Stomach (tissue), 9 donors: ENCODE data around the gene COG6. TPM values are rescaled to one million over a fixed set of nuclear protein-coding genes. Genes with fewer than 3 reads are reported as not detected.
A peak's percentile ranks its signal among the peaks of the same experiment; 100 is the strongest.

Experiments used
- DNase-seq, 2 donors: peaks; one replicate each; pipeline versions ENCODE4 v3.0.0 to v3.0.0-alpha.2; 2013 to 2019
- H3K27ac ChIP-seq, 5 donors: fragments of 200-600 bp in 4 of 5; sonication (generic) in 4 of 5; one replicate each; pipeline ENCODE4 v1.5.1; 2013 to 2019; ENCODE audit warnings: mild to moderate bottlenecking in 1 of 5, moderate library complexity in 1 of 5
- H3K27me3 ChIP-seq, 3 donors: fragments of 200-600 bp; sonication (generic); one replicate each; pipeline ENCODE4 v1.5.1; 2017 to 2019; ENCODE audit warnings: mixed run types in 1 of 3
- H3K36me3 ChIP-seq, 4 donors: fragments of 200-600 bp; sonication (generic); 1 replicate in 3 of 4; 2 replicates in 1 of 4; pipeline ENCODE4 v1.5.1; 2016 to 2019
- H3K4me1 ChIP-seq, 4 donors: fragments of 200-600 bp; sonication (generic); one replicate each; pipeline ENCODE4 v1.5.1; 2016 to 2019
- H3K4me3 ChIP-seq, 4 donors: fragments of 200-600 bp; sonication (generic) in 3 of 4; one replicate each; pipeline ENCODE4 v1.5.1; 2016 to 2019; ENCODE audit warnings: mild to moderate bottlenecking in 1 of 4
- H3K9me3 ChIP-seq, 4 donors: fragments of 200-600 bp; sonication (generic); one replicate each; pipeline ENCODE4 v1.5.1; 2016 to 2019
- EP300 ChIP-seq: sonication (generic); formaldehyde crosslinking; IDR thresholded peaks from one replicate; pipeline ENCODE4 v1.6.1; 2017; ENCODE audit warnings: antibody characterized with exemption
- POLR2A ChIP-seq, 4 donors: fragments of 450-650 bp; IDR thresholded peaks; one replicate each; pipeline ENCODE4 v1.6.1; 2016; ENCODE audit warnings: antibody characterized with exemption in 4 of 4, control low read depth in 2 of 4, mild to moderate bottlenecking in 1 of 4, moderate library complexity in 1 of 4
- POLR2AphosphoS5 ChIP-seq, 3 donors: sonication (generic); formaldehyde crosslinking; IDR thresholded peaks; one replicate each; pipeline ENCODE4 v1.6.1; 2016; ENCODE audit warnings: antibody characterized with exemption in 3 of 3
- WGBS, 5 donors: extraction: QIAGEN DNeasy Blood & Tissue Kit in 3 of 5; methylation state at CpG; one replicate each; pipeline versions ENCODE4 v1.1.5 to v1.1.7; 2013 to 2018; 5-methylcytosine and 5-hydroxymethylcytosine counted together
- intact Hi-C: fragments of 100-400 bp; cut with DNase I; formaldehyde crosslinking; loops from one replicate; pipeline ENCODE4 v1.15.1; 2023; ENCODE audit warnings: low total_unique reads
- polyA plus RNA-seq, 3 donors: library from polyadenylated mRNA; stranded (reverse); fragments of 200-250 nt; gene quantifications; one replicate each; pipeline ENCODE4 v1.2.3, GENCODE V29; 2013
- total RNA-seq, 5 donors: library from RNA; depleted of rRNA; stranded (reverse); fragments of >200 nt; gene quantifications; one replicate each; pipeline versions ENCODE4 v1.1.0 to v1.2.3, GENCODE V29; 2014 to 2016
- TF ChIP-seq, protein P1 (sequence below), 7 experiments: fragments of 450-650 bp in 4 of 7; fragments of 200-600 bp in 3 of 7; sonication (generic) in 3 of 7; IDR thresholded peaks; one replicate each; pipeline ENCODE4 v1.5.1; 2016 to 2019; ENCODE audit warnings: antibody characterized with exemption in 7 of 7, control low read depth in 2 of 7, mild to moderate bottlenecking in 1 of 7
- donor health status: healthy with polysubstance abuse.
- donor health status: Bipolar disorder and iron deficiency.
- donor health status: healthy.

The COG6 gene
- total and polyA plus RNA-seq, 8 donors: 6.5 to 42.4 (median 9.0) TPM

DNA sequence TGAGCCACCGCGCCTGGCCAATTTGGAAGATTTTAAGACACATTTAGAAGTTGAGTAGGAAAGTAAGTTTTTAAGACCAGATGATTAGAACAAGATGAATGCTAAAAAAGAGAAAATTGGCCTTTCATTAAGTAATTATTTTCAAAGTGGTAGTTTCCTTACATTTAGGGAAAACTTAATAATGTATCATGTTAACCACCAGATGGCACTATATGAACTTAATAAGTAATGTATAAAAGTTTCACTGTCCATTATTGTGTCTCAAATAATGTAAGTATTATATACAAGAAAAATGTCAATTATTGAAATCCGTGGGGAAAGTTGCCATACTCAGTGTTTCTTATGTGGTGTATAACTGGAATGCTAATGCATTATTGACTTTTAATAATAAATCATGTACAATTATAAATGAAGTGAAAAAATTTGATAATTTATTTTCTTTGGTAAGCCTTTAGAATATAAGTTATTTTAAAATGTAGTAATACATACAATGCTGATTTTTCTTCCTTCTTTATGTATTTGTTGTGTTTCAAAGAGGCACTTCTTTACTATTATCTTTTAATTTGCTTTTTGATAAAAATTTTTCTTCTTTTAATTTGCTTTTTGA lies 29.2 kb downstream of the COG6 start:
- Histone ChIP-seq H3K27me3 (no peaks in the 10 kb centered on the region), H3K36me3 (peaks cover 0 to 59% (median 48%) of the 10 kb centered on the region in 4 donors), H3K4me3 (no peak overlapping the region), H3K4me1 (peaks cover 0 to 5% (median 2%) of the 10 kb centered on the region in 4 donors), H3K27ac (no peak overlapping the region), H3K9me3 (no peaks in the 10 kb centered on the region)
- WGBS, 5 donors: 64 to 73% (median 71%) methylated on average over 3 of the region's 3 CpGs
- intact Hi-C loops: loop anchor here (10.0 kb wide), 1 partner anchor 1000 kb away; no protein-coding TSS in a partner anchor
- peak in 1 of 2 donors; percentile 47 for DNase-seq
- TF ChIP-seq, protein P1, sequence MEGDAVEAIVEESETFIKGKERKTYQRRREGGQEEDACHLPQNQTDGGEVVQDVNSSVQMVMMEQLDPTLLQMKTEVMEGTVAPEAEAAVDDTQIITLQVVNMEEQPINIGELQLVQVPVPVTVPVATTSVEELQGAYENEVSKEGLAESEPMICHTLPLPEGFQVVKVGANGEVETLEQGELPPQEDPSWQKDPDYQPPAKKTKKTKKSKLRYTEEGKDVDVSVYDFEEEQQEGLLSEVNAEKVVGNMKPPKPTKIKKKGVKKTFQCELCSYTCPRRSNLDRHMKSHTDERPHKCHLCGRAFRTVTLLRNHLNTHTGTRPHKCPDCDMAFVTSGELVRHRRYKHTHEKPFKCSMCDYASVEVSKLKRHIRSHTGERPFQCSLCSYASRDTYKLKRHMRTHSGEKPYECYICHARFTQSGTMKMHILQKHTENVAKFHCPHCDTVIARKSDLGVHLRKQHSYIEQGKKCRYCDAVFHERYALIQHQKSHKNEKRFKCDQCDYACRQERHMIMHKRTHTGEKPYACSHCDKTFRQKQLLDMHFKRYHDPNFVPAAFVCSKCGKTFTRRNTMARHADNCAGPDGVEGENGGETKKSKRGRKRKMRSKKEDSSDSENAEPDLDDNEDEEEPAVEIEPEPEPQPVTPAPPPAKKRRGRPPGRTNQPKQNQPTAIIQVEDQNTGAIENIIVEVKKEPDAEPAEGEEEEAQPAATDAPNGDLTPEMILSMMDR (IDR thresholded peaks at IDR 0.05): peak in 3 of 7 experiments; percentile 21 to 47 (median 35)
- no peak for TF ChIP-seq POLR2A (IDR thresholded peaks at IDR 0.05)
- no peak for TF ChIP-seq EP300
- no peak for TF ChIP-seq POLR2AphosphoS5 (IDR thresholded peaks at IDR 0.05)

DNA sequence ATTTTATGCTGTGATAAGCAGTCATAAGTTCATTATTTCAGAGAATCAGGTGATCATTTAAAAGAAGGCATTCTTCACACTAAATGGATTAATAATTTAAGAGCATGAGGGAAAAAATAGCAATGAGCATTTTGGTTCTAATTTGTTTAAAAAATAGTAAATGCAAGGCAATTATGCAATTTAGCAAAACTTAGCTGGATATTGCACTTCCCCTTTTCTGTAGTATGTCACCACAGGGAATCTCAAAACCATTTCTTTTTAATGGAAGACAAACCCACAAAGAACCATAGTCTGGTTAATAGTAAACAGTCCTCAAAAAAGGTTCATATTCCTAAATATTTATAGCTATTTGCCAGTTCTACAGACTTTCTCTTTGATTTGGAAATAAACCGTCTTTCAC lies 30.2 kb downstream of the COG6 start:
- no peak for DNase-seq
- H3K27me3 ChIP-seq: no peaks in the 10 kb centered on the region
- intact Hi-C loops: loop anchor here (10.0 kb wide), 1 partner anchor 999 kb away; no protein-coding TSS in a partner anchor
- 94 to 98% (median 95%) methylated on average over 1 of the region's 1 CpG for WGBS, 5 donors
- peaks cover 0 to 54% (median 46%) of the 10 kb centered on the region in 4 donors for H3K36me3 ChIP-seq
- TF ChIP-seq EP300: no peak
- TF ChIP-seq, protein P1 (IDR thresholded peaks at IDR 0.05): no peak
- no peak for TF ChIP-seq POLR2AphosphoS5 (IDR thresholded peaks at IDR 0.05)
- no peak for TF ChIP-seq POLR2A (IDR thresholded peaks at IDR 0.05)
- no peak overlapping the region for H3K27ac ChIP-seq
- no peaks in the 10 kb centered on the region for H3K9me3 ChIP-seq
- H3K4me1 ChIP-seq: peaks cover 0 to 5% (median 2%) of the 10 kb centered on the region in 4 donors
- no peak overlapping the region for H3K4me3 ChIP-seq

DNA sequence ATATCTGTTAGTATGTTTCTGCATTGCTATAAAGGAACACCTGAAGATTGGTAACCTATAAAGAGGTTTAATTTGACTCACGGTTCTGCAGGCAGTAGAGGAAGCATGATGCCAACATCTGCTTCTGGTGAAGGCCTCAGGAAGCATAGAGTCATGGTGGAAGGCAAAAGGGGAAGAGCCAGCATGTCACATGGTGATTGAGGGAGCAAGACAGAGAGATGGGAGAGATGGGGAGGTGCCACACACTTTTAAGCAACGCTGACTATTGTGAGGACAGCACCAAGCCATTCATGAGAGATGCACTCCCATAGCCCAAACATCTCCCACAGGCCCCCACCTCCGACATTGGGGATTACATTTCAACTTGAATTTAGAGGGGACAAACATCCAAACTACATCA lies 32.8 kb downstream of the COG6 start:
- H3K36me3 ChIP-seq: peaks cover 0 to 29% (median 24%) of the 10 kb centered on the region in 4 donors
- no peak overlapping the region for H3K4me3 ChIP-seq
- no peaks in the 10 kb centered on the region for H3K27me3 ChIP-seq
- no peaks in the 10 kb centered on the region for H3K9me3 ChIP-seq
- intact Hi-C loops: loop anchor here (10.0 kb wide), 1 partner anchor 997 kb away; no protein-coding TSS in a partner anchor
- H3K27ac ChIP-seq: no peak overlapping the region
- no peak for DNase-seq
- TF ChIP-seq EP300 (no peak), POLR2AphosphoS5 (IDR thresholded peaks at IDR 0.05) (no peak), POLR2A (IDR thresholded peaks at IDR 0.05) (no peak)
- TF ChIP-seq, protein P1 (IDR thresholded peaks at IDR 0.05): no peak
- H3K4me1 ChIP-seq: peaks cover 0 to under 1% (median 0%) of the 10 kb centered on the region in 4 donors
- WGBS, 5 donors: 62 to 87% (median 79%) methylated on average over 3 of the region's 3 CpGs

DNA sequence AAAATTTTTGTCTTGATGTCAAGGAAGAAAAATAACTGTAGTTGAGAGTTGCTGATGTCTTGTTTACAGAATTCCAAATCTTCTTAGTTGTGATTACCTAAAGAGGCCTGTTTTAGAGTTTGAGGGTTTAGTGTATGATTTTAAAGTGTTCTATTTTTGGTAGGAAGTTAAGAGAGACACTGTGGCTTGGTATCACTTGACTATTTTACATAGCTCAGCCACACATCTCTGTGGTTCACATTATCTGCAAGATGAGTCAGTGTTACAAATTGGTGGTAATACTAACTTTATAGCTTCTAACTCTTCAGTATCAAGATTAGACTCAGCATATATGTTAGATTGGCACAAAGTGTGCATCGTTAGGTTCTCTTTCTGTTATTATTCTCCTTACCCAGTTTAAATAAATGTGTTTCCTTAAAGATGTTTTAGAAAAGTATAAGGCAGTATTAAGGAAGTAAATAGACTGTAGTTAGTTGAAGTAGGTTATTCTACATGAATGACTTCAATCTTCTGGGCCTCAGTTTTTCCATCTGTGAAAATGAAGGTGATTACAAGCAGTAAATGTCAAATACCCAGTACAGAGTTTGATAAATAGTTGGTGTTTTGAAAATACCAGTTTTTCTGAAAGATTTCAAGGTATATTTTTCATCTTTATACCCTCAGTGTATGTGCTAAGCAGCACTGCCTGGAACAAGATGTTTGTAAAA lies 33.4 kb downstream of the COG6 start:
- 67 to 84% (median 79%) methylated on average over 1 of the region's 1 CpG for WGBS, 5 donors
- intact Hi-C loops: loop anchor here (10.0 kb wide), 1 partner anchor 996 kb away; no protein-coding TSS in a partner anchor

More for the DNA sequence above, 33.4 kb downstream of the COG6 start:
- Histone ChIP-seq H3K27me3 (no peaks in the 10 kb centered on the region), H3K4me1 (no peaks in the 10 kb centered on the region), H3K4me3 (no peak overlapping the region), H3K9me3 (no peaks in the 10 kb centered on the region), H3K36me3 (peaks cover 0 to 29% (median 24%) of the 10 kb centered on the region in 4 donors), H3K27ac (no peak overlapping the region)
- no peak for DNase-seq
- TF ChIP-seq, protein P1 (IDR thresholded peaks at IDR 0.05): no peak
- TF ChIP-seq POLR2AphosphoS5 (IDR thresholded peaks at IDR 0.05): no peak
- no peak for TF ChIP-seq EP300
- no peak for TF ChIP-seq POLR2A (IDR thresholded peaks at IDR 0.05)
